Ureter (tissue), 1 donor: Measurements from ENCODE around the gene HYAL3. TPM values are rescaled to one million over a fixed set of nuclear protein-coding genes. Genes with fewer than 3 reads are reported as not detected.
"Not testable (repeated sequence)": the region's sequence is repeated elsewhere in the genome, so short reads cannot be mapped to it uniquely, and the experiment has no call there.

Experiments
- DNase-seq: peaks from one replicate; pipeline ENCODE4 v3.0.0-alpha.2; 2020; ENCODE audit warnings: low spot score
- total RNA-seq: library from RNA; stranded (reverse); gene quantifications from one replicate; pipeline ENCODE4 v1.2.4, GENCODE V29; 2023
- donor health status: DM: yes; HTN: yes; CAD: no.

HYAL3 gene
- total RNA-seq, 1 donor from 2014 or later, result 1.8 TPM

- DNase-seq, result no peak
Observed at GRCh38 chr3:50314342-50314741, 15.1 kb upstream of the HYAL3 start.

- not testable (repeated sequence) for DNase-seq
Observed at GRCh38 chr3:50312041-50312440, 12.8 kb upstream of the HYAL3 start.

GRCh38 chr3:50304601-50305000 lies 5.4 kb upstream of the HYAL3 start:
- DNase-seq, result no peak

GRCh38 chr3:50303013-50303815 lies 4.0 kb upstream of the HYAL3 start, which contains the start of gene HYAL1:
Gene HYAL1 (minus strand): TSS chr3:50303574. CDS start chr3:50302956, 618 bp downstream.
- no peak for DNase-seq

GRCh38 chr3:50302095-50303012 lies 3.1 kb upstream of the HYAL3 start:
- no peak for DNase-seq

- no peak for DNase-seq
Observed at GRCh38 chr3:50300681-50301254, 1.6 kb upstream of the HYAL3 start.

GRCh38 chr3:50299929-50300680 lies 900 bp upstream of the HYAL3 start:
- no peak for DNase-seq

GRCh38 chr3:50299638-50299928 lies 378 bp upstream of the HYAL3 start:
- no peak for DNase-seq

GRCh38 chr3:50297896-50298725 lies 1.1 kb downstream of the HYAL3 start:
- no peak for DNase-seq

GRCh38 chr3:50297384-50297775 lies 1.8 kb downstream of the HYAL3 start:
- no peak for DNase-seq

GRCh38 chr3:50296721-50297383 lies 2.4 kb downstream of the HYAL3 start:
- DNase-seq, result no peak

- no peak for DNase-seq
Observed at GRCh38 chr3:50295553-50296431, 3.4 kb downstream of the HYAL3 start.

GRCh38 chr3:50294492-50295403 lies 4.5 kb downstream of the HYAL3 start:
- no peak for DNase-seq

- DNase-seq, result no peak
Observed at GRCh38 chr3:50294089-50294488, 5.1 kb downstream of the HYAL3 start.

- no peak for DNase-seq
Observed at GRCh38 chr3:50293079-50293801, 6.0 kb downstream of the HYAL3 start.

- DNase-seq, result peak; percentile 98
Observed at GRCh38 chr3:50292159-50293078, 6.8 kb downstream of the HYAL3 start, which contains the start of gene IFRD2. Gene IFRD2 (minus strand): TSS chr3:50292429. CDS start chr3:50292274, 155 bp downstream.
